Measurements from ENCODE around the gene SHFL.

DNA sequence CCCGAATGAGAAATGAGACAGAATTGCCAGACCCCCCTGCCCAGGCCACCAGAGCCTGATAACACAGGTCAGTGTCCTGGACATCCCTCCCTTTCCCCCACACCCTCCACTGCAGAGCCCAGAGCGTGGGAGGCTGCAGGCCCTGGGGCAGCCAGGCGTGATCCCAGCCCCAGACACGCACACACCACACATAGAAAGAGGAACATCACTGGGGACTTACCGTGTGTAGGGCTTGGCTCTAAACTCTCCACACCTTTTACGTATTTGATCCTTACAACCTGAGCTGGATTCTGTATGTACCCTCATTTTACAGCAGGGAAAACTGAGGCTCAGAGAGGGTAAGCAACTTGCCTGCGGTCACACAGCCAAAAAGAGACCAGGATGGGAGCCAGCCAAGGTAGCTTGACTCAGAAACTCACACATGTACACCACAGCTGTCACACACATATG is 16.7 kb downstream of the SHFL start:
- TF ChIP-seq, protein P1, sequence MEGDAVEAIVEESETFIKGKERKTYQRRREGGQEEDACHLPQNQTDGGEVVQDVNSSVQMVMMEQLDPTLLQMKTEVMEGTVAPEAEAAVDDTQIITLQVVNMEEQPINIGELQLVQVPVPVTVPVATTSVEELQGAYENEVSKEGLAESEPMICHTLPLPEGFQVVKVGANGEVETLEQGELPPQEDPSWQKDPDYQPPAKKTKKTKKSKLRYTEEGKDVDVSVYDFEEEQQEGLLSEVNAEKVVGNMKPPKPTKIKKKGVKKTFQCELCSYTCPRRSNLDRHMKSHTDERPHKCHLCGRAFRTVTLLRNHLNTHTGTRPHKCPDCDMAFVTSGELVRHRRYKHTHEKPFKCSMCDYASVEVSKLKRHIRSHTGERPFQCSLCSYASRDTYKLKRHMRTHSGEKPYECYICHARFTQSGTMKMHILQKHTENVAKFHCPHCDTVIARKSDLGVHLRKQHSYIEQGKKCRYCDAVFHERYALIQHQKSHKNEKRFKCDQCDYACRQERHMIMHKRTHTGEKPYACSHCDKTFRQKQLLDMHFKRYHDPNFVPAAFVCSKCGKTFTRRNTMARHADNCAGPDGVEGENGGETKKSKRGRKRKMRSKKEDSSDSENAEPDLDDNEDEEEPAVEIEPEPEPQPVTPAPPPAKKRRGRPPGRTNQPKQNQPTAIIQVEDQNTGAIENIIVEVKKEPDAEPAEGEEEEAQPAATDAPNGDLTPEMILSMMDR (conservative IDR thresholded peaks at IDR 0.05; ENCODE audit: low read length) = no peak
- no peak for TF ChIP-seq EZH2phosphoT487 (IDR thresholded peaks at IDR 0.05; ENCODE audit: borderline replicate concordance, low read depth, low read length)
